Lung (tissue), 12 donors: Measurements from ENCODE around the gene TMEM108. TPM values are rescaled to one million over a fixed set of nuclear protein-coding genes. Genes with fewer than 3 reads are reported as not detected.

Experiments used
- ATAC-seq: fragments of 200-7000 bp; cut with Tn5 transposase; one replicate; pipeline ENCODE4 v1.9.1; 2020; ENCODE audit warnings: moderate number of reproducible peaks; ENCODE audit not compliant: insufficient read depth, low FRiP score
- DNase-seq, 3 donors: peaks; one replicate each; pipeline ENCODE4 v3.0.0-alpha.2; 2013 to 2017
- H3K27ac ChIP-seq, 2 donors: one replicate each; pipeline ENCODE4 v1.5.1; 2013; ENCODE audit warnings: mild to moderate bottlenecking in 2 of 2, moderate library complexity in 2 of 2, control low read depth in 1 of 2, inconsistent platforms in 1 of 2, low read depth in 1 of 2, low read length in 1 of 2
- H3K27me3 ChIP-seq, 3 donors: one replicate each; pipeline ENCODE4 v1.5.1; 2013; ENCODE audit warnings: low read length in 2 of 3; ENCODE audit not compliant: control insufficient read depth in 3 of 3, insufficient read depth in 3 of 3
- H3K36me3 ChIP-seq, 4 donors: one replicate each; pipeline ENCODE4 v1.5.1; 2013; ENCODE audit warnings: low read length in 4 of 4, mild to moderate bottlenecking in 1 of 4, moderate library complexity in 1 of 4; ENCODE audit not compliant: control insufficient read depth in 4 of 4, insufficient read depth in 4 of 4
- H3K4me1 ChIP-seq, 5 donors: one replicate each; pipeline ENCODE4 v1.5.1; 2013; ENCODE audit warnings: low read length in 5 of 5, mild to moderate bottlenecking in 2 of 5, moderate library complexity in 1 of 5; ENCODE audit not compliant: control insufficient read depth in 5 of 5, insufficient read depth in 5 of 5
- H3K4me3 ChIP-seq: one replicate; pipeline ENCODE4 v1.5.1; 2013; ENCODE audit warnings: mild to moderate bottlenecking, control low read depth, moderate library complexity
- H3K9ac ChIP-seq, 2 donors: one replicate each; pipeline ENCODE4 v1.5.1; 2013; ENCODE audit warnings: low read length in 2 of 2, control low read depth in 1 of 2; ENCODE audit not compliant: insufficient read depth in 1 of 2
- H3K9me3 ChIP-seq, 4 donors: one replicate each; pipeline ENCODE4 v1.5.1; 2013; ENCODE audit warnings: low read length in 3 of 4, mild to moderate bottlenecking in 1 of 4, moderate library complexity in 1 of 4; ENCODE audit not compliant: control insufficient read depth in 4 of 4, insufficient read depth in 3 of 4
- CTCF ChIP-seq: IDR thresholded peaks from 2 replicates; pipeline ENCODE4 v1.5.1; 2012; ENCODE audit warnings: mild to moderate bottlenecking; ENCODE audit errors: control extremely low read depth, extremely low read depth
- WGBS, 2 donors: extraction: QIAGEN DNeasy Blood & Tissue Kit; methylation state at CpG; one replicate each; pipeline ENCODE4 v1.1.7; 2013; 5-methylcytosine and 5-hydroxymethylcytosine counted together
- polyA plus RNA-seq, 2 donors: library from polyadenylated mRNA; stranded (reverse); fragments of 200-250 nt; gene quantifications; one replicate each; pipeline ENCODE4 v1.2.1, GENCODE V29; 2013
- total RNA-seq, 2 donors: library from RNA; depleted of rRNA in 1 of 2; stranded (reverse); fragments of >200 nt in 1 of 2; gene quantifications; one replicate each; pipeline ENCODE4 v1.2.1, GENCODE V29; 2014 to 2021
- donor health status: control.
- donor health status: control.
- donor health status: Bipolar disorder and iron deficiency.
- donor health status: healthy.
- donor health status: DM: yes; HTN: yes; CAD: no.

Gene TMEM108
- total and polyA plus RNA-seq, 4 donors = 3.0 to 16.9 (median 7.6) TPM

DNA sequence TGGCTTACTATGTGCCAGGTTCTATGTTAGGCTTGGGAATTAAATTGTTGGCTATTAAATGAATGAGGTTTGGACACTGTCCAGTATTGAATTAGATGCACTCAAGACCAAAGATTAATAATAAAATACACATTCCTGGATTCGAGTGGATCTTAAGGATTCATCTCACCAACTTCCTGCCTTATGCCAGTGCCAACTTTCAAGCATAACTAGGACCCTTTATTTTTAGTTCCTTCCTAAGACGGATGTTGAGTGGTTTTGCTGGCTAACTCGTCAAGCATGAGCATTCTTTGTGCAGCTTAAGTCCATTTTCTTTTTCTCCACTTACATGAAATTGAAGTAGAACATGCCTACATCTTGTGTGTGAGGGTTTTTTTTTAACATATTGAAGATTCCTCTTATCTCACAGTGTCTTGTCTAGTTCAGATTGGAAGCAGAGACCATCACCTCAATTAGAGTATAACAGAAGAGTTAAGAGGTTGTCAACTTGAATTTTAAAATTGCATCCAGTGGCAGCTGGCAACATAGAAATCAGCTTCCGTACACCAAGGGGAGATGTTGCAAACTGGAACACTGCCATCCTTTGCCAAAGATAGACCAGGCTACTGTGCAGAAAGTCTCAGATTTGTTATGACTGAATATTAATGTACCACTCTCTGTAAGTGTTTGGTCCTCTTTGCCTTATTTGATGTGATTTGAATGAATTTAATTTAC, 255.4 kb downstream of the TMEM108 start:
- no peaks in the 10 kb centered on the region for H3K27me3 ChIP-seq
- no peak overlapping the region for H3K27ac ChIP-seq
- H3K36me3 ChIP-seq = no peaks in the 10 kb centered on the region
- DNase-seq (peak in 1 of 3 donors; percentile 46), ATAC-seq (no peak)
- TF ChIP-seq CTCF = no peak
- 29 to 52% methylated on average over 4 of the region's 4 CpGs for WGBS, 2 donors
- H3K4me1 ChIP-seq = peaks cover 0 to 47% (median 18%) of the 10 kb centered on the region in 5 donors
- no peak overlapping the region for H3K4me3 ChIP-seq
- no peaks in the 10 kb centered on the region for H3K9me3 ChIP-seq
- H3K9ac ChIP-seq = peak overlapping the region in 1 of 2 donors; percentile 57

DNA sequence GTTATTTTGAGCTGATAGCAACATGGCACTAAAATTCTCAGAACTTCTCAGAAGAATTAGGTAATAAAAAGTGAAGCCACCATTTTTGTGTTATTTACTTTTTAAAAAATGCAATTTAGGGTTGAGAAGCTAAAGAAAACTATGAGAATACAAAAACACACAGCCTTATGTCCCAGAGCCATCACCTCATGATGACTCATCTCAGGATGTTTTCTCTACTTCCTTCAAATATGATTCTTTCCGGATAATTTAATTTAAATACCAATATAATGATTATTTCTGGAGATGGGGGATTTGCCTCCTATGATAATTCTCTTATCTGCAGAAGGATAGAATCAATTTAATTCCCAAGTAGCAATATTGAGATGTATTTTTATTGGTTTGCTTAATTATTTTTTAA, 256.1 kb downstream of the TMEM108 start:
- TF ChIP-seq CTCF = no peak
- no peaks in the 10 kb centered on the region for H3K9me3 ChIP-seq

DNA sequence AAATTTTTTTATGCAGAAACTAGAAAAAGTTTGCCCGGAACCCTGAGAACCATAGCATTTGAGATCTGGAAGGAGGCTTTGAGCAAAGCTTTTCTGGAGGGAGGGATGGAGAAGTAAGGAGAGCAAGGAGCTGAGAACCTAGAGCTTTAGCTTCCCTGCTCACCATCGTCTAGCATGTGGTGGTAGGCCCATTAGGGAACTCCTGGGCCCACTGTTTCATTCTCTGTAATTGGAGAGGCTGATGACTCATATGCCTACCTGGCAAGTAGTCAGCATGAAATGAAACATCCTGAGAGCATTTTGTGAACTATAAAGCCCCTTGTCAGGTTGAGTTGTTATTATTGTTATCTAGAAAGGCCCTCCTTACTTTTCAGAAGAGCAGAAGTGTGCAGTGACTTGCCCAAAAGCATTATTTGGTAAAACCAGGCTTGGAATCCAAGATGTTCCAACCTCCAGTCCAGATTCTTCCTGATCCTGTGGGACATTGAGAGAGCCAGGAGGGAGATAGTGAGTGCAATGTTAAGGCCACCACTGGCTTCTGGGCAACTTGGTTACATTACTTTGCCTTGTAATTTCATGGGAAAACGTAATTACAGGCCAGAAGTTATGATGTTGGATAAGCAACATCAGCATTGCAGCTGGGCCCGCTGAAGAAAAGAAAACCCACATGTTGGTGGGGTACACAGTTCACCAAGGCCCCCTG, 257.2 kb downstream of the TMEM108 start:
- no peaks in the 10 kb centered on the region for H3K36me3 ChIP-seq
- DNase-seq = no peak
- WGBS, 2 donors = 84 to 94% methylated on average over 4 of the region's 4 CpGs
- ATAC-seq = no peak
- H3K4me3 ChIP-seq = no peak overlapping the region
- no peak overlapping the region for H3K9ac ChIP-seq
- peak overlapping the region in 1 of 2 donors; percentile 5 for H3K27ac ChIP-seq
- H3K27me3 ChIP-seq = no peaks in the 10 kb centered on the region
- TF ChIP-seq CTCF = no peak
- no peaks in the 10 kb centered on the region for H3K9me3 ChIP-seq
- peaks cover 0 to 47% (median 18%) of the 10 kb centered on the region in 5 donors for H3K4me1 ChIP-seq

More for the DNA sequence above, 256.1 kb downstream of the TMEM108 start:
- 60 to 84% methylated on average over 1 of the region's 1 CpG for WGBS, 2 donors
- no peaks in the 10 kb centered on the region for H3K36me3 ChIP-seq
- peaks cover 0 to 47% (median 18%) of the 10 kb centered on the region in 5 donors for H3K4me1 ChIP-seq
- H3K27ac ChIP-seq = no peak overlapping the region
- no peak overlapping the region for H3K4me3 ChIP-seq
- no peak overlapping the region for H3K9ac ChIP-seq
- ATAC-seq (no peak), DNase-seq (no peak)
- H3K27me3 ChIP-seq = no peaks in the 10 kb centered on the region
